PFSK-1 (cell line): ENCODE measurements around the gene ISL2.

Source experiments
- FOXP2 ChIP-seq: optimal IDR thresholded peaks from 2 replicates; pipeline ENCODE3; 2011; ENCODE audit warnings: borderline replicate concordance, control low read depth, inconsistent platforms; ENCODE audit not compliant: insufficient read depth; ENCODE audit errors: extremely low read length, extremely low read depth
- POLR2AphosphoS5 ChIP-seq: IDR thresholded peaks from 2 replicates; pipeline ENCODE4 v1.6.1; 2012; ENCODE audit warnings: low read depth, mild to moderate bottlenecking, control low read depth, low read length, moderate library complexity
- SIN3A ChIP-seq: IDR thresholded peaks from 2 replicates; pipeline ENCODE4 v1.6.1; 2012; ENCODE audit warnings: mild to moderate bottlenecking, low read length, moderate library complexity, borderline replicate concordance; ENCODE audit not compliant: insufficient read depth
- TAF1 ChIP-seq: IDR thresholded peaks from 2 replicates; pipeline ENCODE4 v1.6.1; 2012; ENCODE audit warnings: low read length, control low read depth, borderline replicate concordance; ENCODE audit not compliant: insufficient read depth
- TF ChIP-seq, protein P1 (sequence below), 2 experiments: IDR thresholded peaks; 2 replicates each; pipeline versions ENCODE4 v1.6.1 to v1.8.0; 2011 to 2012; ENCODE audit warnings: low read depth in 2 of 2, low read length in 2 of 2, control low read depth in 1 of 2, inconsistent platforms in 1 of 2, mild to moderate bottlenecking in 1 of 2, moderate library complexity in 1 of 2; ENCODE audit not compliant: insufficient read depth in 1 of 2

Gene ISL2

DNA sequence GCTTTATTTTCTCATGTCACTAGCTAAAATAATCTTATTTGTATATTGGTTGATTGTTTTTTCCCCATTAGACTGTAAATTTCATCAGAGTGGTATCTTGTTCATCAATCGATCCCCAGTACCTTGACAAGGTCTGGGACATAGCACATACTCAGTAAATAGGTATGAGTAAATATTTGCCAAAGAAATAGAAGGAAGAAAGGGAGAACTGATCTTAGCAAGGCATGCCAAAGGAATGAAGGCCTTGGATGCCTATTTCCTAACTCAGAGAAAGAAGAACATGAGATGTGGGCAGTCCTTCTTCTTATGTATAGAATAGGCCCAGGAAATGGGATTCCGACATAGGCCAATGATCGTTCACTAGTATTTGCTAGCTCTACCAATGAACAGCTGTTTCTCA is 54.7 kb downstream of the ISL2 start:
- TF ChIP-seq, protein P1, sequence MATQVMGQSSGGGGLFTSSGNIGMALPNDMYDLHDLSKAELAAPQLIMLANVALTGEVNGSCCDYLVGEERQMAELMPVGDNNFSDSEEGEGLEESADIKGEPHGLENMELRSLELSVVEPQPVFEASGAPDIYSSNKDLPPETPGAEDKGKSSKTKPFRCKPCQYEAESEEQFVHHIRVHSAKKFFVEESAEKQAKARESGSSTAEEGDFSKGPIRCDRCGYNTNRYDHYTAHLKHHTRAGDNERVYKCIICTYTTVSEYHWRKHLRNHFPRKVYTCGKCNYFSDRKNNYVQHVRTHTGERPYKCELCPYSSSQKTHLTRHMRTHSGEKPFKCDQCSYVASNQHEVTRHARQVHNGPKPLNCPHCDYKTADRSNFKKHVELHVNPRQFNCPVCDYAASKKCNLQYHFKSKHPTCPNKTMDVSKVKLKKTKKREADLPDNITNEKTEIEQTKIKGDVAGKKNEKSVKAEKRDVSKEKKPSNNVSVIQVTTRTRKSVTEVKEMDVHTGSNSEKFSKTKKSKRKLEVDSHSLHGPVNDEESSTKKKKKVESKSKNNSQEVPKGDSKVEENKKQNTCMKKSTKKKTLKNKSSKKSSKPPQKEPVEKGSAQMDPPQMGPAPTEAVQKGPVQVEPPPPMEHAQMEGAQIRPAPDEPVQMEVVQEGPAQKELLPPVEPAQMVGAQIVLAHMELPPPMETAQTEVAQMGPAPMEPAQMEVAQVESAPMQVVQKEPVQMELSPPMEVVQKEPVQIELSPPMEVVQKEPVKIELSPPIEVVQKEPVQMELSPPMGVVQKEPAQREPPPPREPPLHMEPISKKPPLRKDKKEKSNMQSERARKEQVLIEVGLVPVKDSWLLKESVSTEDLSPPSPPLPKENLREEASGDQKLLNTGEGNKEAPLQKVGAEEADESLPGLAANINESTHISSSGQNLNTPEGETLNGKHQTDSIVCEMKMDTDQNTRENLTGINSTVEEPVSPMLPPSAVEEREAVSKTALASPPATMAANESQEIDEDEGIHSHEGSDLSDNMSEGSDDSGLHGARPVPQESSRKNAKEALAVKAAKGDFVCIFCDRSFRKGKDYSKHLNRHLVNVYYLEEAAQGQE (IDR thresholded peaks at IDR 0.05; ENCODE audit: insufficient read depth in 1 of 2, low read depth in 2 of 2, low read length in 2 of 2), result no peak
- no peak for TF ChIP-seq FOXP2
- TF ChIP-seq POLR2AphosphoS5, result no peak
- no peak for TF ChIP-seq TAF1
- TF ChIP-seq SIN3A, result no peak

DNA sequence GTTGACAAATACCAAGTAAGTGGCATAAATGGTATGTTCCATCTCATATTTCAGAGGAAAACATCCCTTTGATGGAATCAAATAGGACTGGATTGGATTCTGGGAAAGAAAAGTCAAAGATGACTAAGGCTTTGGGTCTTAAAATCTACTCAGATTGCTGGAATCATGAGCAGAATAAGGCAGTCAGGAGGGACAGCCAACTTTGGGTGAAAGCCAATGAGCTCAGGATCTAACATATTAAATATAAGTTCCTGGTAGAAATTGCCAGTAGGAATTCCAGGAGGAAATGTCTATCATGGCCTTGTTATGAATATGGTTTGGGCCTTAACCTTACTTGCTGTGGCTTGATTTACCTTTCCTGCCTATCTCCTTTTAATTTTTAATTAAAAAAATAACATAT is 55.3 kb downstream of the ISL2 start:
- no peak for TF ChIP-seq SIN3A
- TF ChIP-seq TAF1, result no peak
- TF ChIP-seq POLR2AphosphoS5, result no peak
